IgD-negative memory B cell (primary cell): ENCODE measurements around the gene EID1. TPM values are rescaled to one million over a fixed set of nuclear protein-coding genes. Genes with fewer than 3 reads are reported as not detected.
A peak's percentile ranks its signal among the peaks of the same experiment; 100 is the strongest.

Experiments used
- H3K27ac Mint-ChIP-seq, 3 donors: one replicate each; pipeline ENCODE4 v1.8.0; 2020 to 2022; ENCODE audit warnings: mild to moderate bottlenecking in 3 of 3, mixed read lengths in 3 of 3, moderate library complexity in 1 of 3
- H3K27me3 Mint-ChIP-seq: one replicate; pipeline ENCODE4 v1.8.0; 2021; ENCODE audit warnings: mixed read lengths
- H3K36me3 Mint-ChIP-seq: one replicate; pipeline ENCODE4 v1.8.0; 2020; ENCODE audit warnings: mild to moderate bottlenecking, mixed read lengths
- H3K4me1 Mint-ChIP-seq, 3 donors: one replicate each; pipeline ENCODE4 v1.8.0; 2020 to 2022; ENCODE audit warnings: mixed read lengths in 3 of 3, mild to moderate bottlenecking in 1 of 3
- H3K4me3 Mint-ChIP-seq, 4 donors: one replicate each; pipeline ENCODE4 v1.8.0; 2020 to 2022; ENCODE audit warnings: mild to moderate bottlenecking in 4 of 4, mixed read lengths in 4 of 4, moderate library complexity in 3 of 4
- H3K9me3 Mint-ChIP-seq, 3 donors: one replicate each; pipeline ENCODE4 v1.8.0; 2020 to 2021; ENCODE audit warnings: mixed read lengths in 3 of 3, mild to moderate bottlenecking in 1 of 3
- polyA plus RNA-seq: library from polyadenylated mRNA; unstranded; fragments of 300-500 nt; fragmentation: Illumina TruSeq; gene quantifications from one replicate; pipeline ENCODE4 v1.2.3, GENCODE V29; 2021

The EID1 gene
- polyA plus RNA-seq, 1 donor from 2014 or later, result 140 TPM

- no peaks in the 10 kb centered on the region for H3K27me3 Mint-ChIP-seq
- no peak overlapping the region for H3K4me3 Mint-ChIP-seq
- H3K9me3 Mint-ChIP-seq, result no peaks in the 10 kb centered on the region
- H3K36me3 Mint-ChIP-seq, result no peaks in the 10 kb centered on the region
- H3K27ac Mint-ChIP-seq, result no peak overlapping the region
- peaks cover 0 to 3% (median 1%) of the 10 kb centered on the region in 3 donors for H3K4me1 Mint-ChIP-seq
Observed at GRCh38 chr15:48859426-48859825, 18.5 kb upstream of the EID1 start.

DNA sequence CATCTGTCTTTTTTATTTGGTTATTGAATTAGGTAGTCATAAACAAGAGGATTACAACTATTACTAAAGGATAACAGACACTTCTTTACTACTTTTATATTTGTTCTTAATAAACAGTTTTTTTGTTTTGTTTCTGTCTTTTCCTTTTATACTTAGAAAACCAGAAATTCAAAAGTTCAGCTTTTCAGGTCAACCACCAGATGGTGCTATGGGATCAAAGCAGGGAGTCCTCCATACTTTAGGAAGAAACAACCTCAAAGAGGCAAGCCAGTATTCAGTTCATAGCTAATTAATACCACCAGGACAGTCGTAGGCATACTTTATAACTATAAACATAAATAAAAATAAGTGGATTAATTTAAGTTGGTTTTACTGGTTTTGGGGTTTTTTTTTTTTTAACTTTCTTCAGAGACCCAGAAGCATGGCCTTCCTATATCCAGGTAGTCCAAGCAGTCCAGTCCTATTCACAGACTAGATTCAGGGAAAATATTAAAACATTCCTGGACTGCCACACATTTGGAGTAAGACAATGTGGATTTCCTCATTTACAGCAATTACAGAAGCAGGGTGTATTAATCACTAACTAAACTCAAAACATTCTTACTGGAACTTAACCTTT lies 16.0 kb upstream of the EID1 start:
- Mint-ChIP-seq H3K27me3 (no peaks in the 10 kb centered on the region), H3K9me3 (no peaks in the 10 kb centered on the region), H3K4me1 (peaks cover 0 to 3% (median 1%) of the 10 kb centered on the region in 3 donors), H3K36me3 (no peaks in the 10 kb centered on the region), H3K4me3 (no peak overlapping the region), H3K27ac (no peak overlapping the region)

- no peaks in the 10 kb centered on the region for H3K36me3 Mint-ChIP-seq
- H3K27ac Mint-ChIP-seq, result no peak overlapping the region
- peaks cover 0 to 3% (median 1%) of the 10 kb centered on the region in 3 donors for H3K4me1 Mint-ChIP-seq
- no peak overlapping the region for H3K4me3 Mint-ChIP-seq
- no peaks in the 10 kb centered on the region for H3K9me3 Mint-ChIP-seq
- H3K27me3 Mint-ChIP-seq, result no peaks in the 10 kb centered on the region
Observed at GRCh38 chr15:48862705-48863104, 15.2 kb upstream of the EID1 start.

GRCh38 chr15:48865370-48866079 lies 12.4 kb upstream of the EID1 start:
- Mint-ChIP-seq H3K36me3 (no peaks in the 10 kb centered on the region), H3K4me1 (peaks cover 0 to 3% (median 1%) of the 10 kb centered on the region in 3 donors), H3K27ac (no peak overlapping the region), H3K4me3 (no peak overlapping the region), H3K9me3 (no peaks in the 10 kb centered on the region), H3K27me3 (peaks cover 5% of the 10 kb centered on the region)

- Mint-ChIP-seq H3K4me1 (peaks cover 0 to 3% (median 1%) of the 10 kb centered on the region in 3 donors), H3K36me3 (no peaks in the 10 kb centered on the region), H3K9me3 (no peaks in the 10 kb centered on the region), H3K27ac (no peak overlapping the region), H3K27me3 (peaks cover 6% of the 10 kb centered on the region), H3K4me3 (no peak overlapping the region)
Observed at GRCh38 chr15:48866141-48866563, 11.8 kb upstream of the EID1 start.

DNA sequence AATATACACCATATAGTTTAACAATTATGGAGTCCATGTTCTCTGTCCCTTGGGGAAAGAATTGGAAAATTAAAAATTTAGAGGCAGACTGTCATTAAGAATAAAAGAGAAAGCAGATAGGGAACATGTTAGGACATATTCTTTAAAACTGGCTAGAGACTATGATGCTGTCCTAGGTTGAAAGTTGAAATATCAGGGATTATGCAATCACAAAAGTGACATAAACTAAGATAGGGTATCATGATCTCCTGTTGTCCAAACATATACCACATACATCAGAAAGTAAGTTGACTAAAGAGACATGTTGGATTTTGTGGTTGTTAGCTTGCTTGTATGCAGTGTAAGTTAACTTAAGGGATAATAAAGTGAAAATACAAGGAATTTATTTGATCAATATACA lies 9.9 kb upstream of the EID1 start:
- Mint-ChIP-seq H3K4me3 (no peak overlapping the region), H3K27me3 (peaks cover 20% of the 10 kb centered on the region), H3K27ac (no peak overlapping the region), H3K36me3 (no peaks in the 10 kb centered on the region), H3K9me3 (no peaks in the 10 kb centered on the region), H3K4me1 (no peaks in the 10 kb centered on the region)

- H3K27me3 Mint-ChIP-seq, result peaks cover 25% of the 10 kb centered on the region
- no peak overlapping the region for H3K4me3 Mint-ChIP-seq
- no peaks in the 10 kb centered on the region for H3K4me1 Mint-ChIP-seq
- H3K36me3 Mint-ChIP-seq, result no peaks in the 10 kb centered on the region
- H3K27ac Mint-ChIP-seq, result no peak overlapping the region
- no peaks in the 10 kb centered on the region for H3K9me3 Mint-ChIP-seq
Observed at GRCh38 chr15:48868536-48868935, 9.4 kb upstream of the EID1 start.

DNA sequence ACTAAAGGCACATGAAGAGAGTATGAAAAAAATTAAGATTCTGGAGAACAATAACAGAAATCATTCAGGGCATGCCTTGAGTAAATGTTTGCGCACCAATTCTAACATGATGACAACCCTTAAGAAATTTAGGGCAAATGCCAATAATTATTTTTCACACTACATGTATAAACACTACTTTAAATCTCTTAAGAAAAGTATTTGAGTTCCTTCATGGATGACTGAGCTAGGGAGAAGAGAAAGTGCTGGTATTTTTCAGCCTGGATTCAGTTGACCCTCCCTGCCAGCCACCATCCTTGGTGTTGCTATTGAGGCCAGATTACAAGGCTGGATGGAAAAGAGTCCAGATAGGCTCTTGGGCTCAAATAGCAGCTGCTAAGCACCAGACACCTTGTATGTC lies 8.0 kb upstream of the EID1 start:
- Mint-ChIP-seq H3K27ac (no peak overlapping the region), H3K4me3 (no peak overlapping the region), H3K4me1 (no peaks in the 10 kb centered on the region), H3K36me3 (no peaks in the 10 kb centered on the region), H3K27me3 (peaks cover 27% of the 10 kb centered on the region), H3K9me3 (no peaks in the 10 kb centered on the region)

- Mint-ChIP-seq H3K9me3 (no peaks in the 10 kb centered on the region), H3K4me1 (no peaks in the 10 kb centered on the region), H3K27me3 (peaks cover 27% of the 10 kb centered on the region), H3K36me3 (no peaks in the 10 kb centered on the region), H3K27ac (no peak overlapping the region), H3K4me3 (no peak overlapping the region)
Observed at GRCh38 chr15:48871542-48871941, 6.4 kb upstream of the EID1 start.

GRCh38 chr15:48872632-48873031 lies 5.3 kb upstream of the EID1 start:
- Mint-ChIP-seq H3K4me1 (peaks cover 2 to 4% (median 3%) of the 10 kb centered on the region in 3 donors), H3K27me3 (peaks cover 27% of the 10 kb centered on the region), H3K9me3 (peaks cover 0 to 2% (median 0%) of the 10 kb centered on the region in 3 donors), H3K27ac (no peak overlapping the region), H3K36me3 (no peaks in the 10 kb centered on the region), H3K4me3 (no peak overlapping the region)

DNA sequence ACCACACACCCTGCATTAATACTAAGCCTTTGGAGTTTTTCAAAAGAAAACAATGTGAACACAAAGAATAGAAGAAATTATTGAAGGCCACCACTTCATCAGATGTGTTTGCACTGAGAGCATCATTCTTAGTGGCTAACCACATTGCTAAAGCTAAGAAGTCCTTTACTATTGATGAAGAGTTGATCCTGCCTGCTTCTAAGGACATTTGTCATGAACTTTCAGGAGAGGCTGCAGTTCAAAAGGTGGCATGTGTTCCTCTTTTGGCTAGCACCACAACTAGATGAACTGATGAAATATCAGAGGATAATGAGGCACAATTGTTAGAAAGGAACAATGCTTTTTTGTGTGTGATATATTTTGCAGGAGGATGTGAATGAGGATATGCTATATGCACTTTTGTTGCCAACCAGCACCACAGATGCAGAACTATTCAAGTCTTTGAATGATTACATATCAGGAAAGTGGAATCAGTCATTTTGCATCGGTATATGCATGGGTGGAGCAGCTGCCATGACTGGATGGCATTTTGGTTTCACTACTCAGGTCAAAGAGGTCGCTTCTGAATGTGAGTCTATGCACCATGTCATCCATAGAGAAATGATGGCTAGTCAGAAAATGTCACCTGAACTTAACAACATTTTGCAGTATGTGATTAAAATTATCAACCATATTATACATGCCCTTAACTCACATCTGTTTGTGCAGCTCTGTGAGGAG lies 2.5 kb upstream of the EID1 start:
- Mint-ChIP-seq H3K4me1 (peaks cover 15 to 23% (median 19%) of the 10 kb centered on the region in 3 donors), H3K4me3 (peak overlapping the region in 1 of 4 donors; percentile 50), H3K36me3 (no peaks in the 10 kb centered on the region), H3K9me3 (peaks cover 0 to 2% (median 0%) of the 10 kb centered on the region in 3 donors), H3K27me3 (peaks cover 22% of the 10 kb centered on the region), H3K27ac (peak overlapping the region in 1 of 3 donors; percentile 32)

GRCh38 chr15:48876057-48876456 lies 1.9 kb upstream of the EID1 start:
- H3K4me1 Mint-ChIP-seq, result peaks cover 15 to 23% (median 19%) of the 10 kb centered on the region in 3 donors
- H3K4me3 Mint-ChIP-seq, result peak overlapping the region in 1 of 4 donors; percentile 62
- H3K9me3 Mint-ChIP-seq, result peaks cover 0 to 2% (median 0%) of the 10 kb centered on the region in 3 donors
- no peaks in the 10 kb centered on the region for H3K36me3 Mint-ChIP-seq
- H3K27ac Mint-ChIP-seq, result no peak overlapping the region
- peaks cover 22% of the 10 kb centered on the region for H3K27me3 Mint-ChIP-seq

DNA sequence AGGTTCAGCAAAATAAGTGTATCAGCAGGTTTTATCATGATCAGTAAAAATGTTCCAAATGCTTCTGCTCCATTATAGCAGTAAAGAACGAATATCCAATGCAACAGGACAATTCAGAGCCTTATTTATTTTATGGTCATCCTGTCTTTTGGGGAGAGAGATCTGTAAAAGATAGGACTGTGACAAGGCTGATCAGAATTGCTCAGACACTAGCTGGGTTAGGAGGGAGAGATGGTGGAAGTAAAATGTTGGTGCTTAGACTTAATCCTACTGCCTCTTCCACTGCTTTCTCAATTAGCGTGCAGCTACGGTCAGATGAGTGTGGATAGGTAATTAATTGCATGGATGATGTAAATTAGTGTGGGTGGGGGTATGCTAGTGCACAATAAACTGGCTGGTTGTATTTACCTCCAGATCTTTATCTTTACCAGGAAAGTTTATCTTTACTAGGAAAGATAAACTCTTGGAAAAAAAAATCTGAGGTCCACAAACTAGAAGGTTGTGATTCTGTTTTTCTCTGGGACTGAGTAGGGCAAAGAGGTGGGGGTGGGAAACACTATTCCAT lies 2.2 kb downstream of the EID1 start:
- H3K4me1 Mint-ChIP-seq, result peaks cover 15 to 24% (median 19%) of the 10 kb centered on the region in 3 donors
- H3K36me3 Mint-ChIP-seq, result no peaks in the 10 kb centered on the region
- H3K27ac Mint-ChIP-seq, result no peak overlapping the region
- H3K27me3 Mint-ChIP-seq, result no peaks in the 10 kb centered on the region
- peak overlapping the region in 3 of 4 donors; percentile 14 to 76 (median 69) for H3K4me3 Mint-ChIP-seq
- peaks cover 0 to 2% (median 0%) of the 10 kb centered on the region in 3 donors for H3K9me3 Mint-ChIP-seq

- peaks cover 4 to 13% (median 7%) of the 10 kb centered on the region in 3 donors for H3K4me1 Mint-ChIP-seq
- H3K27ac Mint-ChIP-seq, result no peak overlapping the region
- H3K27me3 Mint-ChIP-seq, result peaks cover 10% of the 10 kb centered on the region
Observed at GRCh38 chr15:48883699-48884098, 5.8 kb downstream of the EID1 start.

DNA sequence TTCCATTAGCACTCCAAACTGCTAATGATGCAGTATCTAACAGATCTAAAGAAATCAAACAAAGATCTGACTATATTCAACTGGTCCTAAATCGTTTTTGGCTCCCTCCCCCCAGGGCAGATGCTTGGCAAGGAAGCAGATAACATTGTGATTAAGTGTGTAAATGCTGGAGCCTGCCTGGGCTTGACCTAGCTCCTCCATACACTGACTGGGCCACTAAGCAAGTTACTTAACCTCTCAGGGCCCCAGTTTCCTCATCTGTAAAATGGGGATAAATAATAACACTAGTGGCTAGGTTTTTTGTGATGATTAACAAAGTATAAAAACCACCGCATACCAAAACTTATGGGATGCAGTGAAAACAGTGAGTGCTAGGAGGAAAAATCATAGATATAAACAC lies 9.2 kb downstream of the EID1 start:
- Mint-ChIP-seq H3K4me3 (no peak overlapping the region), H3K9me3 (no peaks in the 10 kb centered on the region), H3K4me1 (peaks cover 0 to 2% (median 0%) of the 10 kb centered on the region in 3 donors), H3K27me3 (peaks cover 12% of the 10 kb centered on the region), H3K27ac (no peak overlapping the region), H3K36me3 (peaks cover 1% of the 10 kb centered on the region)

More at GRCh38 chr15:48883699-48884098, 5.8 kb downstream of the EID1 start:
- H3K36me3 Mint-ChIP-seq, result peaks cover 1% of the 10 kb centered on the region
- no peak overlapping the region for H3K4me3 Mint-ChIP-seq
- H3K9me3 Mint-ChIP-seq, result no peaks in the 10 kb centered on the region
